Activated effector memory CD4-positive, alpha-beta T cell treated with Interleukin-2 at 50 U/mL for 16 hours (primary cell): ENCODE results near the gene TRAF3IP3.

Experiments
- DNase-seq: peaks from one replicate; pipeline ENCODE4 v3.0.0-alpha.2; 2020

The TRAF3IP3 gene

DNA sequence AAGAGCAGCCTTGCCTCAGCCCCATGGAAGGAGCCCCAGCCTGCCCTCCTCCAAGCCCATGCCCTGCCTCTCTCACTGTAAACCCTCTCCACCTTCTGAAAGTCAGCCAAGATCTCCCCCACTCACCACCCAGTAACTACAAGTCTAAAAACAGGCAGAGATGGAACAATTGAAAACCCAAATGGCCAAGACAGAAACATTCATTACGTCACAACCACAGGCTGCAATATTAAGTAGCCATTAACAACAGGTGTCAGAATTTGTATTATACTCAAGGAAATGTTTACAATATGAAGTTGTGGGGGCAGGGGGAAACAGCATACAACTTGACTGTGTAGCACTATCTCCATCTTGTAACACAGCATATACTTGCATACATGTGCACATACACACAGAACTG lies 47.7 kb downstream of the TRAF3IP3 start:
- no peak for DNase-seq

GRCh38 chr1:209805341-209805781 lies 49.5 kb downstream of the TRAF3IP3 start:
- DNase-seq = no peak

GRCh38 chr1:209805875-209806760 lies 50.3 kb downstream of the TRAF3IP3 start, which contains the start of gene IRF6:
Gene IRF6, minus strand, starts transcription at chr1:209806142. Its CDS starts 4,729 bp downstream, at chr1:209801413.
- DNase-seq = peak; percentile 38

DNA sequence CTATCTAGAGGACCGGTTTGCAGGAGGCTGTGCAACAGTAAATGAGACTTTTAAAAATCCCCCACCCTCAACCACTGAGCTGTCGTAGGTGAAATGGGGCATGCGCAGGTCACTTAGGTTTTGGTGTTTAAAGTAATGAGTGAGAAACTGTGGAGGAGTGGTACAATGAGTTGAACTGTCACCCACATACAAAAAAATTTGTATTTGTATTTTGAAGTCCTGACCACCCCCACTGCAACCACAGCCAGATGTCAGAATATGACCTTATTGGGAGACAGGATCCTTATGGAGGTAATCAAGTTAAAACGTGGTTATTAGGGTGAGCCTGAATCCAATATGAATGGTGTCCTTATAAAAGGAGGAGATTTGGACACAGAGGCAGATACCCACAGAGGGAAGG lies 51.7 kb downstream of the TRAF3IP3 start:
- no peak for DNase-seq

- no peak for DNase-seq
Measured at GRCh38 chr1:209808059-209808581, 52.3 kb downstream of the TRAF3IP3 start.

GRCh38 chr1:209809611-209810010 lies 53.8 kb downstream of the TRAF3IP3 start:
- no peak for DNase-seq

DNA sequence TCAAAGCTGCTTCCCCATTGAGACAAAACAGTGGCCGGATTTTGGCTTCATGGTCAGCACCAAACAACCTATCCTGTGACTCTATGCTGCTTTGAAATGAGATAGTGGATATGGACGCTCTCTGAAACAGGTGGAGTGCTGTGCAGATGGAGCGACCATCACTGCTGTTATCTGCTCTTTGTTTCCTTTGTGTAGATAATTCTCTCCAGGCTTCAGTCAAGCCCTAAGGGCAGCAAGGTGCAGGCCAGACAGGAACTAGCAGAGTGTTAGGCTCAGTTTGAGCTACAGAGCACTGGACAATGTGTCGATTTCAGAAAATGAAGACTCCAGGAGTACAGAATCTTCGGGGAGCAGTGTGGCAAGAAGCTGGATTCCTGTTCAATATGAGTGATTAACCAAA lies 54.9 kb downstream of the TRAF3IP3 start:
- no peak for DNase-seq

- no peak for DNase-seq
Measured at GRCh38 chr1:209813902-209814301, 58.0 kb downstream of the TRAF3IP3 start.

DNA sequence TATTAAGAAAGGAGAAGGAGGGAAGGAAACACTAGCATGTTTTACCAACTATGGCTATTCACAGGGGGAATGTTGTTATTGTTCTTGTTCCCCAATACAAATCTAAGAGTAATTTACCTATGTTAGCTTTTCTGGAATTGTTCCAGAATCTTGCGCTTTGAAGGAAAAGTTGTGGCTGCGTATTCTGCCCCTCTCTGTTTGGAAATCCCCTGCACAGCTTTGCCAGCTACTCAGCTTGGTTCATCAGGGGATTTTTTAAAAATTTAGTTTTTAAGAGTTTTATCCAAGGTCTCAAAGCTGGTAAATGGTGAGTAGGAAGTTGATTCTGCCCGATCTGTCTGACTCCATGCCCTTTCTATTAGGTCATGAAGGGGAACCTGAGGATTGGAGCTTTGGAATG lies 59.6 kb downstream of the TRAF3IP3 start:
- no peak for DNase-seq

GRCh38 chr1:209815931-209816341 lies 60.1 kb downstream of the TRAF3IP3 start:
- DNase-seq = no peak

- no peak for DNase-seq
Measured at GRCh38 chr1:209816923-209817322, 61.1 kb downstream of the TRAF3IP3 start.

- DNase-seq = no peak
Measured at GRCh38 chr1:209817691-209818090, 61.8 kb downstream of the TRAF3IP3 start.

DNA sequence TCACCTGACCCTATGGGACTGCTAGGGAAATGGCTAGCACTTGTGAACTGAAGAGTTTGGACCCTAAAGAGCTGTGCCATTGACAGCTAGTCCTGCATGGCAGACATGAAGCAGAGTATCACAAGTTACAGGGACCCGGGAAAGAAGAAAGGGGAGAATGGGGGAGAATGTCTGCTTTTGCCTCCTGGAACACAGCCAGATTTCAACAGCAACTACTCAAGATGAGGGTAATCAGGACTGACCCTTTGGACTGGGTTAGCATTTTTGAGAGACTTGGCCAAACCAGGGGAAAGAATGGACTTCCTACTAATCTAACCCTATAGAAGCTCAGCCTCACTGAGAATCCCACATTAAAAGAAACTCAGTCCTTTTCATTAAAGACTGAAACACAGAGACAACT lies 63.2 kb downstream of the TRAF3IP3 start:
- DNase-seq = no peak

- DNase-seq = no peak
Measured at GRCh38 chr1:209820986-209821385, 65.1 kb downstream of the TRAF3IP3 start.

- no peak for DNase-seq
Measured at GRCh38 chr1:209822706-209823105, 66.9 kb downstream of the TRAF3IP3 start.

DNA sequence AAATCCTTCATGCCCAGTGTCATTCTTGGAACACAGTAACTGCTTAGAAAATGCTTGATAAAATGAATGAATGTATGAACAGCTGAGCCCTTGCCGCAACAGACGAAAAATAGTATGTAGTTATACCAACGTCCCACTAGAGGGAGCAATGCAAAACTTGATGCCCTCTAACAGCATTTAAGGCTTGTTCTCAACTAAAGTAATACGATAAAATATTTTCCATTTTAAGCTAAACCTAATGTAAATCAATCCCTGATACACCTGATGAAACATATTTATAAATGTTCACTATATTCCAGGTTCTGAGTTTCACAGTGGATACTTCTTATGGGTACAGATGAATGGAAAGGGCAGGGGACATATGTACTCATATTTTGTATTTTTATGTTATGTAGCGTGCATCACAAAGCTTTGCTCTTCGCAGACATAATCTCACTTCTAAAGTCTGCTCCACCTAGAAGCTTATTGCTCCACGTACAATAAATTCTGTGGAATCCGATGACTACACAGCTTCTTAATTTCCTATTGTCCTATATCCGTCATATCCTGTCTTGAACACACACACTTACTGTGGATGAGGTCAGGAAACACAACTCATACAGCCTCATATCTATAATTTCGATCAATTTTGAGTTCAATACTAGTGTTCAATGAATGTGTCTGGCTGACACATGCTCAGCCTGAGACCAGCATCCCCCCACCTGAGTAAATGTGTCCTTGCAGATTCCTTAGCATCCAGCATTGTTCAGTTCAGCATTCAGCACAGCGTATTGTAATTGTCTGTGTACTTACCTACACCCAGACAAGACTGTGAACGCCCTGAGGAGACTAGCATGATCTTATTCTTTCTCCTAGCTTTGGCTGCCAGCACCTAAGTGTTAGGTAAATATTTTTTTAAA lies 67.5 kb downstream of the TRAF3IP3 start:
- DNase-seq = no peak

DNA sequence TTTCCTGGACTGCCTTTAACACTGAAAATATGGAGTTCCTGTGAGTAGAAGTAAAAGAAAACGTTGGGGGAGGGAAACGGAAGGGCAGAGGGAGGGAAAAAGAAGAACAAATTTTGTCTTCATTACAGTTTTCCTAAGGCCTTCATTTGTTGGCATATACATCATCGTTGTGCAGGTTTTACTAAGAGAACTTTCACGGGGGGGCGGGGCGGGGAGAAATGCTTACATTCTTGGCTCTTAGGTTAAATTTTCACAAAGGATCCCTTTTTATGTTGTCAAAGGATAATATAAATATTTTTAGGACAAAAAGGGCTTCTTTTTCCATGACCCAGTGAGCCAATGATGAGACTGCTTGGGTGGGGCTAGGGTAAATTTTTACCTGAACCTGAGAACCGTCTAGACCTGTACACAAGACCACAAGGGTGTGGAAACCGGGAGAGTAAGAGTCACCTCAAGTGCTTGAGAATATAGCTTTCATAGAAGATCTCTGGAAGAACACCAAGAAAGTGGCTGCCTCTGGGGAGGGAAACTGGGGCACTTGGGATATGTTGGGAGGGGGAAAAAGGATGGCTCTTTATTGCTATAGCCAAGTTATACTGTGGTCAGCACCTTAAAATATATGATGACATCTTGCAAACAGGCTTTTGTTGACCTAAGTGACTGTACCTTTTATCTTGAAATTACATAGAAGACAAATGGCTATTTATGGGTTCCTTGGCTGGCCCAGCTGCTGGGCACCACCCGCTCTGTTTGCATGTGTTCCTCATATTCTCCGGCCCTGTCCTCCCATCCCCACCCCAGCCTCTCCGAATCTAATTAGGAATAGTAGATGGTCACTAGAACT lies 70.0 kb downstream of the TRAF3IP3 start:
- no peak for DNase-seq

DNA sequence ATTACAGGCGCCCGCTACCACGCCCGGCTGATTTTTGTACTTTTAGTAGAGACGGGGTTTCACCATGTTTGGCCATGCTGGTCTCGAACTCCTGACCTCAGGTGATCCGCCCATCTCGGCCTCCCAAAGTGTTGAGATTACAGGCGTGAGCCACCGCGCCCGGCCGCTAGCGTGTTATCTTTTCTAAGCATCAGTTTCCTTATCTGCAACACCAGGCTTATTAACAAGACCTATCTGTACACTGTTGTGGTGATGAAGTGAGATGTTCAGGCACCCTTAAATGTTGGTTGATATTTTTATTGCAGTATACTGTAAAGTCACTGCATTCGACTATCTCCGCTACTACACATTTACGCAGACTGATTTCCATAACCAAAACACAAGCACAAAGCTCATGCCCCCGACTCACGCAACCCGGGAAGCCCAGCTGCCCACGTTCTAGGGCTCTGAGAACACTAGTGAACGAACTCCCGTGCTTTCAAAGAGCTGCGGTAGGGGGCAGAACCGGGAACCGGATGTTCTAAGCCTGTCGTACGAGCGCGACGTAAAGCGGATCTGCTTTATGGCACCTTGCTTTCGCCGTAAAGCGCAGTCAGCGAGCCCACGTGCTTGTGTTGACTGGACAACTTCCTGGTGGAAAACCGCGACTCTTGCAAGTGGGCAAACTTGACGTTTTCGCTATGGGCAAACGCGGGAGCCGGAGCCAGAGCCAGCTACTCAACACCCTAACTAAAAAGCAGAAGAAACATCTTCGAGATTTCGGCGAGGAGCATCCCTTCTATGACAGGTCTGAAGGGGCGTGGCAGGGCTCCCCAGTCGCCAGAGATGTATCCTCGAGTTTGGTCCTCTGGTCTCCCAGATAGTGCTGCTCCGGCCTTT lies 71.8 kb downstream of the TRAF3IP3 start, which contains the start of gene UTP25:
Gene UTP25 (plus strand): TSS at position 589 of the 879 bp plus-strand sequence. CDS start 92 bp downstream, at position 681.
- peak; percentile 89 for DNase-seq

DNA sequence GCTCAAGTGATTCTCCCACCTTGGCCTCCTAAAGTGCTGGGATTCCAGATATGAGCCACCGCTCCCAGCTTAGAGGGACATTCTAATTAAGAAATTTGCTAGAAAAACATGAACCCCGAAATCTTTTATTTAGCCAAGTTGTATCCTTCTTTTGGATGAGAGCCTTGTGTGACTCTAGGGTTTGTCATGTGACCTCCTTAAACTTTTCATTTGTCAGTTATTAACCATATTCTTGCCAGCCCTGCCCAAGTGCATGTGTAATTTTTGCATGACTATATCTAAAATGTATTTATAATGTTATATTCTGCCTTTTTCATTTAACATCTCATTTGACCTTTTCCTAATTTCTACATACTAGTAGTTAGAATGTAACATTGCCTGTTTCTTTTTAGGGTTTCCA lies 73.9 kb downstream of the TRAF3IP3 start:
- no peak for DNase-seq

GRCh38 chr1:209830722-209831121 lies 74.9 kb downstream of the TRAF3IP3 start:
- DNase-seq = no peak

DNA sequence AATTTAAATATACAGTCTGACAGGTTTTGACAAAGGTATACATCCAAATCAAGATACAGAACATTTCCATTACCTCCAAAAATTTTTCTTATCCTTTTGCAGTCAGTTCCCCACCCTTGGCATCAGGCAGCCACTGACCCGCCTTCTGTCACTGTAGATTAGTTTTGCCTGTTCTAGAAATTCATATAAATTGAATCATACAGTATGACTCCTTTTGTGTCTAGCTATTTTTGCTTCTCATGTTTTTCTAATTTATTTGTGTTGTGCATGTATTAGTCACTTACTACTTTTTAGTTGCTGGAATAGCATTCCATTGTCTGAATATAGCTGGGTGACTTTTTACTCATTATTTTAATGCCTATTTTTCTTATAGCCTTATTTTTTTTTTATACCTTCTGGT lies 75.8 kb downstream of the TRAF3IP3 start:
- no peak for DNase-seq
